Skin of body (tissue), 2 donors: ENCODE measurements around the gene POLR2B. TPM values are rescaled to one million over a fixed set of nuclear protein-coding genes. Genes with fewer than 3 reads are reported as not detected.
"Not testable (repeated sequence)": the region's sequence is repeated elsewhere in the genome, so short reads cannot be mapped to it uniquely, and the experiment has no call there.

Source experiments
- DNase-seq: peaks from one replicate; lab custom pipeline; 2025; lab: John Stamatoyannopoulos, UW
- total RNA-seq: library from RNA; depleted of rRNA; stranded (reverse); fragments of >200 nt; gene quantifications from one replicate; pipeline ENCODE4 v1.2.3, GENCODE V29; 2014

The POLR2B gene
- total RNA-seq, 1 donor from 2014 or later, result 97.7 TPM

GRCh38 chr4:56986192-56986591 lies 7.5 kb downstream of the POLR2B start:
- no peak for DNase-seq

GRCh38 chr4:56986952-56987351 lies 8.3 kb downstream of the POLR2B start:
- no peak for DNase-seq

GRCh38 chr4:56990109-56990905 lies 11.6 kb downstream of the POLR2B start:
- no peak for DNase-seq

GRCh38 chr4:56995525-56995924 lies 16.8 kb downstream of the POLR2B start:
- peak; percentile 77 for DNase-seq

- no peak for DNase-seq
Measured at GRCh38 chr4:56999751-57000150, 21.1 kb downstream of the POLR2B start.

- no peak for DNase-seq
Measured at GRCh38 chr4:57013543-57014120, 34.9 kb downstream of the POLR2B start.

GRCh38 chr4:57018980-57019379 lies 40.3 kb downstream of the POLR2B start:
- DNase-seq, result no peak

- DNase-seq, result no peak
Measured at GRCh38 chr4:57020467-57021101, 41.9 kb downstream of the POLR2B start.

GRCh38 chr4:57023104-57023503 lies 44.4 kb downstream of the POLR2B start:
- DNase-seq, result no peak

- DNase-seq, result no peak
Measured at GRCh38 chr4:57034520-57034919, 55.8 kb downstream of the POLR2B start.

- no peak for DNase-seq
Measured at GRCh38 chr4:57037982-57038604, 59.4 kb downstream of the POLR2B start.

- no peak for DNase-seq
Measured at GRCh38 chr4:57039345-57039744, 60.6 kb downstream of the POLR2B start.

GRCh38 chr4:57040510-57040909 lies 61.8 kb downstream of the POLR2B start:
- no peak for DNase-seq

GRCh38 chr4:57041020-57041419 lies 62.3 kb downstream of the POLR2B start:
- DNase-seq, result no peak

- DNase-seq, result peak; percentile 66
Measured at GRCh38 chr4:57042711-57043169, 64.0 kb downstream of the POLR2B start.

GRCh38 chr4:57043347-57044251 lies 64.9 kb downstream of the POLR2B start:
- DNase-seq, result peak; percentile 95

GRCh38 chr4:57044279-57044678 lies 65.6 kb downstream of the POLR2B start:
- peak; percentile 87 for DNase-seq

- DNase-seq, result no peak
Measured at GRCh38 chr4:57044996-57045395, 66.3 kb downstream of the POLR2B start.

GRCh38 chr4:57047046-57047445 lies 68.3 kb downstream of the POLR2B start:
- DNase-seq, result not testable (repeated sequence)

- DNase-seq, result no peak
Measured at GRCh38 chr4:57048590-57049304, 70.1 kb downstream of the POLR2B start.
